Activated CD8-positive, alpha-beta memory T cell treated with anti-CD3 and anti-CD28 coated beads, Interleukin-2, amount 50 U/mL, for 24 hours (primary cell): Measurements from ENCODE around the gene DNAJC4.

Experiments used
- DNase-seq: peaks from one replicate; pipeline ENCODE4 v3.0.0-alpha.2; 2020; ENCODE audit errors: extremely low read depth

Gene DNAJC4

DNA sequence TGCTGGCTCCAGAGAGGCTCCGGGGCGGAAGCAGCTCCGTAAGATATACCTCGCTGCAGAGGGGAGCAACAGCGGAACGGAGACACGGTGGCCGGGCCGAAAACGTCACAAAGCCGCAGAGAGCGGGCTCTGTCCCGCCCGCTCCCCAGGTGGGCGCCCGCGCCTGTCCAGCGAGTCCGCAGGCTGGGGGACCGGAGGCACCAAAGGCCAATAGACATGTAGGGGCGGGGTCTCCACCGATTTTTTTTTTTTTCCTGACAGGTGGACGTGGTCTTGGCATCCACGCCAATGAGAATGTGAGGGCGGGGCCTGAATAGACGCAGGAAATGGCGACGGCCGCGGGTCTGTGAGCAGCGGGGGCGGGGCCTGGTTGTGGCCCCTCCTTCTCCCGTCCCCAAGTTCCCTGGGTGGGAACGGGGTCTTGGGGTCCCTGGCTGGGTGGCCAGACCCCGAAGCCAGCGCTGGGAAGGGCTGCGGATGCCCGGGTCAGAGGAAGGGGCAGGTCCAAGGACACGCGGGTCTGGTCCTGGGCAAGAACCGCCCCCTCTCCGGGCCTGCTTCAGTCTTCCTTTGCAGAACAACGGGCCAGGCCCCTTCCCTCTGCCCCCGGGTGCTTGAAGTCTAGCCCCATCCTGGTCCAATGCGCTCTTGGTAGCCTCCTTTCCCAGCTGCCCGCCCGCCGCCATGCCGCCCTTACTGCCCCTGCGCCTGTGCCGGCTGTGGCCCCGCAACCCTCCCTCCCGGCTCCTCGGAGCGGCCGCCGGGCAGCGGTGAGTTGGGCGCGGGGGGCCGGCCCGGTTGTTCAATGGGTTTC is at the start of gene DNAJC4:
TSS of gene DNAJC4 (plus strand) at position 378 of the 814 bp plus-strand sequence. CDS start at position 685, 307 bp downstream.
- DNase-seq: peak; percentile 79

GRCh38 chr11:64180891-64181290 is 49.5 kb upstream of the DNAJC4 start:
- no peak for DNase-seq

- no peak for DNase-seq
These were observed 48.6 kb upstream of the DNAJC4 start for GRCh38 chr11:64181506-64182411.

DNA sequence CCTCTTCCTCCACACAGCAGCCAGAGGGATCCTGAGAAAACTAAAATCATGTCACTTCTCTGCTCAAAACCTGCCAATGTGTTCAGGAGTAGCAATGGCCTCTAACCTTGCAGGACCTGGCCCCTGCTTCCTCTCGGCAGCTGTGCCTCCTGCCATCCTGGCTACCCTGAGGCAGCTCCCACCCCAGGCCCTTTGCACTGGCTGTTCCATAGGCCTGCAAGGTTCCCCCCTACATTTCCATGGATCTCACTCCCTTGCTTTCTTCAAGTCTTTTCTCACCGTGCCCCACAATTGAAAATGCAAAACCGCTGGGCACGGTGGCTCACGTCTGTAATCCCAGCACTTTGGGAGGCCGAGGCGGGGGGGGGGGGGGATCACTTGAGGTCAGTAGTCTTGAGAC is 46.5 kb upstream of the DNAJC4 start:
- DNase-seq: no peak

DNA sequence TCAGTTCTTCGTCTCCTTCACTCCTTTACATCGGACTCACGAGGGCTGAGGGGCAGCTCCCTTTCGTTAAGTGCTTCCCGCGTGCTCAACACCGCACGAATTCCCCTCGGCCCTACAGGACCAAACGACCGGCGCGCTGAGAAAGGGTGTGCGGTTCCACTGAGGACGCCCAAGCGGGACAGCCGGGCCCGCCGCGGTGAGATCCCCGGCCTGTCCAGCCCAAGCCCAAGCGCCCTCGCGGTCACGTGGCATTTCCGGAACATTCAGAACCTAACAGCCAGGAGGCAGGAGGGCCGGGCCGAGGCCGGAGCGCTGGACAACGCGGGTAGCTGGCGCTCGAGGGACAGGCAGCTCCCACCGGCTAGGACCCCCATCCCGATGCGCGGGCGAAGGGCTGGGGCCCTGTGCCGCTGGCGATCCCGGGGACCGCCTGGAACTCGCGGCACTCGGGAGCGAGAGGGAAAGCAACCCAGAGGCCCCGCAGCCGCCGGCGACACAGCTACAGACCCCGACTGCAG is 45.1 kb upstream of the DNAJC4 start:
- no peak for DNase-seq

GRCh38 chr11:64185693-64186491 is 44.5 kb upstream of the DNAJC4 start, which contains the start of gene STIP1:
Gene STIP1 (plus strand): TSS chr11:64186171. CDS start chr11:64186262, 91 bp downstream.
- DNase-seq: peak; percentile 97

GRCh38 chr11:64186492-64187165 is 43.7 kb upstream of the DNAJC4 start:
- no peak for DNase-seq

DNA sequence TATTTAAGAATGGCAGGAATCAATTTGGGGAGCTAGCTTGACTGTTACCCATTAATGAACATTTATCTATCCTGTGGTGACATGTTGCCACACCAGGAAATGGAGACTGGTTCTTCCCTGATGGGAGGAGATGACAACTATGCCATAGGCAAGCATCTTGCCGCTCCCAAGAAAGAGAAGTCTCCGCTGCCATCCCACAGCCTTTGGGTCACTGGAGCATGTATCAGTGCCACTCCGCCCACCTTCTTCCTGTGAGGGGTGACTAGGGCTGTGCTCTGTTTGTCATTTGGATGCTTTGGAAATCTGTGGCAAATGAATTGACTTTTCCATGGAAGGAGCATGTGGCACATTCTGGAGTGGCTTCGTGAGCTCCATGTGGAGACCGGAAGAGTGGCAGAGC is 37.9 kb upstream of the DNAJC4 start:
- no peak for DNase-seq

DNA sequence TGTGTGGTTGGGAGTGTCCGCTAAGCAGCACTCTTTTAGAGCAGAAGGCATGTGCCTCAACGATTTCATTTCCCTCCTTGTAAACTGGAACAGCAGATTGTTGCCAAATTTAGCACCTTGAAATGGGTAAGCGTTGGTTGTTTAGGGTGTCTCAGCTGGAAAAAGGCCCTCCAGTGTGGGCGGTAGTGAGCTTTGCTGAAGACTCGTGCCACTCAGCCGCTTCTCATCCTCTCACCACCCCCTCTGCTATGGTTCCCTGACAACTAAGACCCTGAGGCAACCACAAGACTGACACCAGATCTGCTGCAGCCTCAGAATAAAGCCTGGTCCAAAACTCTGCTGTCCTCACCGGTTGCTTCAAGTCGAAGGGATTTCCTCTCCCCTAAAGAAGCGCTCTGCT is 33.7 kb upstream of the DNAJC4 start:
- DNase-seq: no peak

DNA sequence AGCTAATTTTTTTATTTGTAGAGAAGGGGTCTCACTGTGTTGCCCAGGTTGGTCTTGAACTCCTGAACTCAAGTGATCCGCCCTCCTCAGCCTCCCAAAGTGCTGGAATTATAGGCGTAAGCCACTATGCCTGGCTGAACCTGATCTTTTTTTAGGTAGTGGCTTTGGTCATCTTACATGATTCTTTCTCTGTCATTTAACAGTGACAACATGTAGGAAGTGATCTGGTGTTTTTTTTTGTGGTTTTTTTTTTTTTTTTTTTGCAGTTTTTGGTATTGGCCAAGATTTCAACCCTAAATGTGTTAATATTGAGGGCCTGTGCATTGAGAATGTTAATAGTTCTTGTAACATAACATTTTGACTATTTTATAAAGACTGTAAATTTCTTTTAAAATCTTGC is 31.8 kb upstream of the DNAJC4 start:
- no peak for DNase-seq

DNA sequence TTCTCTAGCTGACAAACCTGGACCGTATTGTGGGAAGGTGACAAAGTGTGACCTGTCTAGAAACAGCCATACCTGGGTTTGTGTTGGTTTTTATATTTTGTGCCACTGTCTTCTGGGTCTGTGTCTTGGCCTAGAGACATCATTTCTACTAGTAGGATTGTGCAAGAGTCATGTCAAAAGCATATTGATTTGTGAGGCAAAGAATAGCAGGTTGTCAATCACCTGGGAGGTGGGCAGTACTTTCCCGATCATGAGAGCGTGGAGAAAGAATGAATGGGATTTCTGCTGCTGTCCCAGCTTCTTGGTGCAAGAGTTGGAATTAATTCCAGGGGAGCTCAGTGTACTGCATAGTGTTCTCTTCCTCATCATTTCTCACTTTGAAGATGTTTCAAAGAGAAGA is 28.8 kb upstream of the DNAJC4 start:
- DNase-seq: no peak

GRCh38 chr11:64202992-64203391 is 27.4 kb upstream of the DNAJC4 start:
- DNase-seq: no peak

- no peak for DNase-seq
These were observed 26.8 kb upstream of the DNAJC4 start for GRCh38 chr11:64203421-64204079.

GRCh38 chr11:64204080-64204440 is 26.3 kb upstream of the DNAJC4 start:
- DNase-seq: no peak

DNA sequence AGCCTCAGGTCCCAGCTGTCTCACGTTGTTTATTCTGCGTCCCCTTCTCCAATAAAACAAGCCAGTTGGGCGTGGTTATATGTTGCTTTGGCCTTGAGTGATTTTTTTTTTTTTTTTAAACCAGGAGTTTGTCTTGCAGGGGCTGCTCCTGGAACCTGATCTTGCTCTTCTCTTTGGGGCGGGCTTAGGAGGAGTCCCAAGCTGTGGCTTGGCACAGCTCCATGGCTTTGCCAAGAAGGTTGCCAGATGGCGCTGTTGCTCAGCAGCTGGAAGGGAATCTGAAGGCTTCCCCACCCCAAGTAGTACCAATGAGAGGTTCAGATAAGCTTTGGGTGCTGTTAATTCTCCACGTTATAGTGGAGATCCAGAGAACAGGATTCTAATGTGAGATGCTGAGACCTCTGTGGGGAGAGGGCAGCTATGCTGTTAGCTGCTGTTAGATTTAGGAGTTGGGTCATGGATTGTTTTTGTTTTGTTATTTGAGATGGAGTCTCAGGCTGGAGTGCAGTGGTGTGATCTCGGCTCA is 25.8 kb upstream of the DNAJC4 start:
- no peak for DNase-seq

DNA sequence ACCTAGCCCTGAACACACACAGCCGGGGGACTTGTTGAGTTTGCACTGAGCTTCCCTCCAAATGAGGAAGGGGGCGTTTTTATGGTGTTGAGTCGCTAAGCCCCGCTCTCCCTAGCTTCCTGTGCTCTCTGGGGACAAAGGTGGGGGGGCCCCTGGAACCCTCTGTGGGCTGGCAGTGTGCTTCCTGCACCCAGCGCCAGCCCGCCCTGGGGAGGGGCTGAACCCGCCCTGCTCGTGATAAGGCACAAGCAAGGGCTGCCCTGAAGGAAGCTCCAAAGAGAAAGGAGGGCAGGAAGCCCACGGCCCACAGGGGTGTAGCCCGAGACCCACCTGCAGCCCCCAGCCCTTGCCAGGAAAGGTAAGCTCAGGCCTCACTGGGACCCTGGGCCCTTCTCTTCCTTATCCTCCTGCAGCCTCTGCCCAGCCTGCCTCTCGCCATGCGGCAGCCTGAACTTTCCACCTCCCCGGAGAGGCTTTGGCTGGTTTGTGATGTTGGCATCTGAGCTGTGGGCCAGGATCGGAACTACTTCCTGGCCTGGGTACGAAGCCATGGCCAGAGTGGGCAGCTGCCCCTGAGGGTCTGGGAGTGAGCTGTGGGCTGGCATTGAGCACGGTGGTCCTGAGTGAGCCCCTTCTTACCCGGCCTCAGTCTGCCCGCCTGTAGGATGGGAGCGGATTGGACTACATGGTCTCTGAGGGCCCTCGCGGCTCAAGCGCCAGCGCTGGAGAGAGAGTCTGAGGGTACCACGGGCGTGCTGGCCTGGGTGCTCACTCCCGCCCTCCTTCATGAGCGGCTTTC is 23.7 kb upstream of the DNAJC4 start, which contains the start of gene FERMT3:
TSS of gene FERMT3 (plus strand) at position 265 of the 799 bp plus-strand sequence. CDS start 644 bp downstream, outside the sequence.
- no peak for DNase-seq

DNA sequence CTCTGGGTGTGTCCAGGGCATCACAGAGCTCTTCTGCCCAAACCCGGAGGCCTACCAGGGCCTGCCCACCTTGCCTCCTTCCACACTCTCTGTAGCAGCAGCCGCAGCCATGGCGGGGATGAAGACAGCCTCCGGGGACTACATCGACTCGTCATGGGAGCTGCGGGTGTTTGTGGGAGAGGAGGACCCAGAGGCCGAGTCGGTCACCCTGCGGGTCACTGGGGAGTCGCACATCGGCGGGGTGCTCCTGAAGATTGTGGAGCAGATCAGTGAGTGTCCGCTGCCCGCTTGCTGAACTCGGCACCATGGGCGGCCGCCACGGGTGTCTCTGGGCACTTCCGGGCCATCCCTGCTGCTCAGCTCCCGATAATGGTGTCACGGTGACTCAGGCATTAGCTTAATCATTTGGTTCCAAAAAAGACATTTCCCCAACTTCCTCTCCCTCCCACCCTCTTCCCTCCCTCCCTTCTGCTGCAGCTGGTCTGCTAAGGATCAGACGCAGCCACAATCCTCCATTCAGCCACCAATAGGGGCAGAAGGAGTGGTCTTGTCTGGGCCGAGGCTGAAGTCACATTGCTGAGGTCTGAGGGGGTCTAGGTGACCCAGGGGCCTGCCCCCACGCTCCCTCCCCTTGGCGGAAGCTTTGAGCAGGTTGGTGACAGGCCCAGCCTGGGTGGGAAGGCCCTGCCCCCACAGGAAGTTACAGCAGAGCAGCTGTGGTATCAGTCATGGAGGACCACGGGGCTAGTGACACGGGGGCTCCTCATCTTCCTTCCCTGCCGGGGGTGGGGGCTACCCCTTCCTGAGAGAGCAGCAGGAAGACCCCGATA is 22.9 kb upstream of the DNAJC4 start:
- peak; percentile 74 for DNase-seq

DNA sequence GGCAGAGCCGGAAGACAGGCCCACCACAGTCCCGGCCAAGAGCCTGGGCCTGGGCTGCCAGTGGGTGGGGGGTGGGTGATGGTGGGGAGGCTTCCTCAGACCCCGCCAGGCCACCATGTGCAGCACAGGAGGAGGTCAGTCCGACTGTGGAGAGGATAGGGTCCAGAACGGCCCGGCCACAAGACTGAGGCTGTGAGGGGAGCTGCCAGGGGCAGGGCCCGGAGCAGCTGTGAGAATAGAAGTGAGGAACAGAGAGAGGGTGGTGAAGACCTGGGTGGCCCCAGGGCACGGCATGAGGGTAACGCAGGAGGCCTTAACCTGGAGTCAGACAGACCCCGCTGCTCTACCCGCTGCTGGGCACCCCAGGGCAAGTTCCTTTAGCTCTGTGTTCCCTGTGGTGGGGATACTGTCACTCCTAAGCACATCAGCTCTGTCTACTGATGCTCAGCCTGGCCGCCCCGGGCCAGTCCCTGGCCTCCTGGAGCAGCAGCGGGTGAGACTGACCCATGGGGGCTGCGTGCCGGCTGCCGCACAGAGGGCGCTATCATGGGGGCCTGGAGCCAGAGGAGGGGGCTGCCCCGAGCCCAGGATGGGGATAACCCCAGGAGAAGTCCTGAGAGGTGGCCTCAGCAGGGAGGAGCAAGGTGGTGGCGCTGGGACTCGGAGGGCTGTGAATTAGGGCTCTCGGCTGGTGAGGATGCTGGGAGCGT is 22.1 kb upstream of the DNAJC4 start:
- no peak for DNase-seq
